Peyer's patch (tissue), 4 donors: Measurements from ENCODE around the gene SCUBE1. TPM values are rescaled to one million over a fixed set of nuclear protein-coding genes. Genes with fewer than 3 reads are reported as not detected.

Experiments used
- DNase-seq, 3 donors: peaks; one replicate each; pipeline ENCODE4 v3.0.0-alpha.2; 2017 to 2019
- H3K27ac ChIP-seq, 4 donors: fragments of 200-600 bp; sonication (generic); one replicate each; pipeline ENCODE4 v1.5.1; 2016 to 2019
- H3K27me3 ChIP-seq, 2 donors: fragments of 200-600 bp; sonication (generic); one replicate each; pipeline ENCODE4 v1.5.1; 2019
- H3K36me3 ChIP-seq, 3 donors: fragments of 200-600 bp; sonication (generic); one replicate each; pipeline ENCODE4 v1.5.1; 2016 to 2019
- H3K4me1 ChIP-seq, 4 donors: fragments of 200-600 bp; sonication (generic); one replicate each; pipeline ENCODE4 v1.5.1; 2016 to 2019
- H3K4me3 ChIP-seq, 4 donors: fragments of 200-600 bp; sonication (generic); 1 replicate in 3 of 4; 2 replicates in 1 of 4; pipeline ENCODE4 v1.5.1; 2016 to 2019; ENCODE audit warnings: mild to moderate bottlenecking in 1 of 4
- H3K9me3 ChIP-seq, 4 donors: fragments of 200-600 bp; sonication (generic); one replicate each; pipeline ENCODE4 v1.5.1; 2016 to 2019; ENCODE audit warnings: mild to moderate bottlenecking in 1 of 4
- POLR2A ChIP-seq, 2 donors: fragments of 450-650 bp; IDR thresholded peaks; one replicate each; pipeline ENCODE4 v1.5.1; 2017; ENCODE audit warnings: antibody characterized with exemption in 2 of 2, mild to moderate bottlenecking in 2 of 2, moderate library complexity in 2 of 2
- total RNA-seq, 4 donors: library from RNA; depleted of rRNA; stranded (reverse); fragments of >200 nt; gene quantifications; one replicate each; pipeline ENCODE4 v1.1.0, GENCODE V29; 2016
- TF ChIP-seq, protein P1 (sequence below), 6 experiments: fragments of 450-650 bp in 4 of 6; fragments of 200-600 bp in 2 of 6; sonication (generic) in 1 of 6; IDR thresholded peaks; one replicate each; pipeline ENCODE4 v1.5.1; 2017 to 2019; ENCODE audit warnings: antibody characterized with exemption in 6 of 6, mild to moderate bottlenecking in 3 of 6, moderate library complexity in 1 of 6

The SCUBE1 gene
- total RNA-seq, 4 donors from 2014 or later = 1.6 to 47.9 (median 7.9) TPM

DNA sequence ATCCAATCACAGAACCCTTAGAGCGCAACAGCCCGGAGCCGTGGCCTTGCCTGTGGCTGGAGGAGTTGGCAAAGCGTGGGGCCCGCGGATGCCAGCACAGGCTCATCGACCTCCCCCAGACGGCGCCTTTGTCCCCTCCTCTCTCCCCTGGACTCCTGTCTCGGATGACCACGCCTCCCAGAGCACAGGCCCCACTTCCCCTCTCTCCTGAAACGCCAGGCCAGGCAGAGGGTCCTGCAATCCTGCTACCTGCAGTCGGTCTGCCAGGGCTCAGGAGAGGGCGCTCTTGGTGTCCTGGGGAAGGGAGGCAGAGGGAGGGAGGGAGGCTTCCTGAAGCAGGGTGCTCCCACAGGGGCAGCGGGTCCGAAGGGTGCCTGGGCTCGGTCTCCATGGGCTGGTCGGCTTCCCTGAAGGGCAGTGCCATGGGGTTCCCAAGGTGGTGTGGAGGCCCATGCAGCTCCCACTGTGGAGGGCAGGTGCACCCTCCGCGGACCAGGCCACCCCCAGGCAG is 139.6 kb downstream of the SCUBE1 start:
- DNase-seq = no peak
- no peaks in the 10 kb centered on the region for H3K27me3 ChIP-seq
- H3K4me1 ChIP-seq = no peaks in the 10 kb centered on the region
- no peak overlapping the region for H3K27ac ChIP-seq
- H3K9me3 ChIP-seq = no peaks in the 10 kb centered on the region
- H3K36me3 ChIP-seq = no peaks in the 10 kb centered on the region
- TF ChIP-seq, protein P1, sequence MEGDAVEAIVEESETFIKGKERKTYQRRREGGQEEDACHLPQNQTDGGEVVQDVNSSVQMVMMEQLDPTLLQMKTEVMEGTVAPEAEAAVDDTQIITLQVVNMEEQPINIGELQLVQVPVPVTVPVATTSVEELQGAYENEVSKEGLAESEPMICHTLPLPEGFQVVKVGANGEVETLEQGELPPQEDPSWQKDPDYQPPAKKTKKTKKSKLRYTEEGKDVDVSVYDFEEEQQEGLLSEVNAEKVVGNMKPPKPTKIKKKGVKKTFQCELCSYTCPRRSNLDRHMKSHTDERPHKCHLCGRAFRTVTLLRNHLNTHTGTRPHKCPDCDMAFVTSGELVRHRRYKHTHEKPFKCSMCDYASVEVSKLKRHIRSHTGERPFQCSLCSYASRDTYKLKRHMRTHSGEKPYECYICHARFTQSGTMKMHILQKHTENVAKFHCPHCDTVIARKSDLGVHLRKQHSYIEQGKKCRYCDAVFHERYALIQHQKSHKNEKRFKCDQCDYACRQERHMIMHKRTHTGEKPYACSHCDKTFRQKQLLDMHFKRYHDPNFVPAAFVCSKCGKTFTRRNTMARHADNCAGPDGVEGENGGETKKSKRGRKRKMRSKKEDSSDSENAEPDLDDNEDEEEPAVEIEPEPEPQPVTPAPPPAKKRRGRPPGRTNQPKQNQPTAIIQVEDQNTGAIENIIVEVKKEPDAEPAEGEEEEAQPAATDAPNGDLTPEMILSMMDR (IDR thresholded peaks at IDR 0.05) = no peak
- TF ChIP-seq POLR2A (IDR thresholded peaks at IDR 0.05) = no peak
- no peak overlapping the region for H3K4me3 ChIP-seq

GRCh38 chr22:43202756-43203410 is 140.3 kb downstream of the SCUBE1 start:
- no peak for DNase-seq
- Histone ChIP-seq H3K36me3 (no peaks in the 10 kb centered on the region), H3K4me3 (no peak overlapping the region), H3K27me3 (no peaks in the 10 kb centered on the region), H3K27ac (no peak overlapping the region), H3K9me3 (no peaks in the 10 kb centered on the region), H3K4me1 (no peaks in the 10 kb centered on the region)
- TF ChIP-seq POLR2A (IDR thresholded peaks at IDR 0.05) = no peak
- TF ChIP-seq, protein P1 (IDR thresholded peaks at IDR 0.05) = no peak

- DNase-seq = no peak
Measured at GRCh38 chr22:43202326-43202725, 140.8 kb downstream of the SCUBE1 start.

GRCh38 chr22:43201486-43202219 is 141.5 kb downstream of the SCUBE1 start:
- DNase-seq = no peak
- no peak overlapping the region for H3K4me3 ChIP-seq
- H3K27ac ChIP-seq = no peak overlapping the region
- no peaks in the 10 kb centered on the region for H3K9me3 ChIP-seq
- no peaks in the 10 kb centered on the region for H3K4me1 ChIP-seq
- TF ChIP-seq POLR2A (IDR thresholded peaks at IDR 0.05) = no peak
- TF ChIP-seq, protein P1 (IDR thresholded peaks at IDR 0.05) = no peak
- H3K36me3 ChIP-seq = no peaks in the 10 kb centered on the region
- no peaks in the 10 kb centered on the region for H3K27me3 ChIP-seq

More at GRCh38 chr22:43202326-43202725, 140.8 kb downstream of the SCUBE1 start:
- H3K36me3 ChIP-seq = no peaks in the 10 kb centered on the region
- H3K4me3 ChIP-seq = no peak overlapping the region
- TF ChIP-seq, protein P1 (IDR thresholded peaks at IDR 0.05) = no peak
- no peak for TF ChIP-seq POLR2A (IDR thresholded peaks at IDR 0.05)
- H3K9me3 ChIP-seq = no peaks in the 10 kb centered on the region
- H3K4me1 ChIP-seq = no peaks in the 10 kb centered on the region
- H3K27ac ChIP-seq = no peak overlapping the region
- H3K27me3 ChIP-seq = no peaks in the 10 kb centered on the region

DNA sequence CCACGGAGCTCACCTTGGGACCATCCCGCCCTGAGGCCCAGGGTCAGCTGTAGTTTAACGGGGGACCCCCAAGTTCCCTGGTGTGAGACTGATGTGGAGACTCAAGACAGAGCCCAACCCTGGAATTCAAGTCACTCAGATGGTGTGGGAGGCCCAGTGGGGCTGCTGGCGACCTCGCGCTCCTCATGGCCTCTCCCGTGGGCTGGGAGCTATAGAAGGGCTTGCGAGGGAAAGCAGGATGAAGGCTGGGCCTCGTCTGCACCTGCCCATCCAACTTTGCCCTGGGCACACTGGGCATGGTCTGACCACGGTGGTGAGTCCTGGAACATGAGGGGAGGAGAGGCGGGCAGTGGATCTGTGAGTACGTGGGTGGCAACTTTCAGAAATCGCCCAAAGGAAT is 142.6 kb downstream of the SCUBE1 start:
- no peak for DNase-seq
- Histone ChIP-seq H3K36me3 (no peaks in the 10 kb centered on the region), H3K27ac (no peak overlapping the region), H3K4me3 (no peak overlapping the region), H3K27me3 (no peaks in the 10 kb centered on the region), H3K9me3 (no peaks in the 10 kb centered on the region), H3K4me1 (no peaks in the 10 kb centered on the region)
- TF ChIP-seq, protein P1 (IDR thresholded peaks at IDR 0.05) = no peak
- TF ChIP-seq POLR2A (IDR thresholded peaks at IDR 0.05) = no peak
